ENCODE data around the gene GON7. TPM values are rescaled to one million over a fixed set of nuclear protein-coding genes. Genes with fewer than 3 reads are reported as not detected.
A peak's percentile ranks its signal among the peaks of the same experiment; 100 is the strongest.

The GON7 gene
- total RNA-seq, 2 donors from 2014 or later = 7.8 to 11.9 TPM

GRCh38 chr14:93207468-93208308, 823 bp upstream of the GON7 start:
- Histone ChIP-seq H3K4me3 (peak overlapping the region; percentile 85 to 89), H3K27me3 (no peaks in the 10 kb centered on the region), H3K9me3 (no peaks in the 10 kb centered on the region), H3K4me1 (peaks cover 0 to 40% of the 10 kb centered on the region in 2 donors), H3K27ac (peak overlapping the region; percentile 86), H3K36me3 (peaks cover 22% of the 10 kb centered on the region)
- no peak for DNase-seq (ENCODE audit: low spot score)
- TF ChIP-seq, protein P1, sequence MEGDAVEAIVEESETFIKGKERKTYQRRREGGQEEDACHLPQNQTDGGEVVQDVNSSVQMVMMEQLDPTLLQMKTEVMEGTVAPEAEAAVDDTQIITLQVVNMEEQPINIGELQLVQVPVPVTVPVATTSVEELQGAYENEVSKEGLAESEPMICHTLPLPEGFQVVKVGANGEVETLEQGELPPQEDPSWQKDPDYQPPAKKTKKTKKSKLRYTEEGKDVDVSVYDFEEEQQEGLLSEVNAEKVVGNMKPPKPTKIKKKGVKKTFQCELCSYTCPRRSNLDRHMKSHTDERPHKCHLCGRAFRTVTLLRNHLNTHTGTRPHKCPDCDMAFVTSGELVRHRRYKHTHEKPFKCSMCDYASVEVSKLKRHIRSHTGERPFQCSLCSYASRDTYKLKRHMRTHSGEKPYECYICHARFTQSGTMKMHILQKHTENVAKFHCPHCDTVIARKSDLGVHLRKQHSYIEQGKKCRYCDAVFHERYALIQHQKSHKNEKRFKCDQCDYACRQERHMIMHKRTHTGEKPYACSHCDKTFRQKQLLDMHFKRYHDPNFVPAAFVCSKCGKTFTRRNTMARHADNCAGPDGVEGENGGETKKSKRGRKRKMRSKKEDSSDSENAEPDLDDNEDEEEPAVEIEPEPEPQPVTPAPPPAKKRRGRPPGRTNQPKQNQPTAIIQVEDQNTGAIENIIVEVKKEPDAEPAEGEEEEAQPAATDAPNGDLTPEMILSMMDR (IDR thresholded peaks at IDR 0.05) = peak in 1 of 2 donors; percentile 60

- no peak overlapping the region for H3K27ac ChIP-seq
- H3K36me3 ChIP-seq = no peaks in the 10 kb centered on the region
- no peak for DNase-seq (ENCODE audit: low spot score)
- no peak overlapping the region for H3K4me3 ChIP-seq
- H3K4me1 ChIP-seq = peaks cover 0 to 14% of the 10 kb centered on the region in 2 donors
- no peaks in the 10 kb centered on the region for H3K27me3 ChIP-seq
- H3K9me3 ChIP-seq = no peaks in the 10 kb centered on the region
- TF ChIP-seq, protein P1 (IDR thresholded peaks at IDR 0.05) = no peak
Observed at GRCh38 chr14:93201155-93201704, 5.6 kb downstream of the GON7 start.

GRCh38 chr14:93200553-93200952, 6.3 kb downstream of the GON7 start:
- H3K27ac ChIP-seq = no peak overlapping the region
- no peaks in the 10 kb centered on the region for H3K27me3 ChIP-seq
- peaks cover 0 to 7% of the 10 kb centered on the region in 2 donors for H3K4me1 ChIP-seq
- TF ChIP-seq, protein P1 (IDR thresholded peaks at IDR 0.05) = no peak
- no peak overlapping the region for H3K4me3 ChIP-seq
- no peaks in the 10 kb centered on the region for H3K36me3 ChIP-seq
- no peaks in the 10 kb centered on the region for H3K9me3 ChIP-seq
- DNase-seq (ENCODE audit: low spot score) = no peak

- Histone ChIP-seq H3K4me1 (no peaks in the 10 kb centered on the region), H3K4me3 (no peak overlapping the region), H3K36me3 (no peaks in the 10 kb centered on the region), H3K9me3 (no peaks in the 10 kb centered on the region), H3K27me3 (no peaks in the 10 kb centered on the region), H3K27ac (no peak overlapping the region)
- TF ChIP-seq, protein P1 (IDR thresholded peaks at IDR 0.05) = no peak
- DNase-seq (ENCODE audit: low spot score) = no peak
Observed at GRCh38 chr14:93199031-93199430, 7.8 kb downstream of the GON7 start.

DNA sequence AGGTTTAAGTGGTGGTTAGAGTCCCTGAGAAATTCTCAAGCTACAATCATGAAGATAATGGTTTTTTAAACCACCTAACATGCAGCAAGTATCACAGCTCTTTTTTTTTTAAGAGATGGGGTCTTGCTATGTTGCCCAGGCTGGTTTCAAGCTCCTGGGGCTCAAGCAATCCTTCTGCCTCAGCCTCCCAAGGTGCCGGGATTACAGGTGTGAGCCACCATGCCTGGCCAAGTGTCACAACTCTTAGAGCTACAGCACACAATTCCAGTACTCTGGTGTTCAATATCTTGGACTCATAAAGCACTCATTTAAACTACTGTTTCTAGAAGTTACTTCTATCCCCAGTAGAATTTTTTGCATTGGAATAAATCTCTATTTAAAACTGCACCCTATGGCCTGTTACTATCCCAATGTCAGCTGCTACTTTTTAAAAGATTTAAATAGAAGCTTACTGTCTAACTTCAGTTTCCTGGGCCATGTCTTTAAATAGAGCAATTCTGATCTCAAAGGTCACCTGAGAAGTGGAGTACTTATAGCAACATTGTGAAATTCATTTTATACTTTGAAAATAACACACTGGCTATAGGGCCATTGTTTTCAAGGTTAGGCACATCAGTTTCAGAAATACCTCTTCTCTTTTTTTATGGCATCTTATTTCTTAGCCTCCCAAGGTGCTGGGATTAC, 11.4 kb downstream of the GON7 start:
- TF ChIP-seq, protein P1 (IDR thresholded peaks at IDR 0.05) = no peak
- H3K27ac ChIP-seq = no peak overlapping the region
- no peaks in the 10 kb centered on the region for H3K27me3 ChIP-seq
- H3K36me3 ChIP-seq = no peaks in the 10 kb centered on the region
- no peaks in the 10 kb centered on the region for H3K4me1 ChIP-seq
- DNase-seq (ENCODE audit: low spot score) = no peak
- no peaks in the 10 kb centered on the region for H3K9me3 ChIP-seq
- no peak overlapping the region for H3K4me3 ChIP-seq
